ACC112 (cell line): ENCODE data around the gene ABHD1.
A peak's percentile ranks its signal among the peaks of the same experiment; 100 is the strongest.
"Not testable (repeated sequence)": the region's sequence is repeated elsewhere in the genome, so short reads cannot be mapped to it uniquely, and the experiment has no call there.

Experiments
- H2AFZ ChIP-seq: fragments of 200-600 bp; sonication (generic); one replicate; pipeline ENCODE4 v1.6.0; 2017; ENCODE audit warnings: antibody characterized with exemption, low read length; ENCODE audit not compliant: unreplicated experiment
- H3K27ac ChIP-seq: fragments of 200-600 bp; sonication (generic); 2 replicates; pipeline ENCODE4 v1.5.1; 2014; ENCODE audit warnings: low read depth, mild to moderate bottlenecking, antibody characterized with exemption, low read length, moderate library complexity
- H3K27me3 ChIP-seq: fragments of 200-600 bp; sonication (generic); 2 replicates; pipeline ENCODE4 v1.6.1; 2014; ENCODE audit warnings: mild to moderate bottlenecking, antibody characterized with exemption, low read length, moderate library complexity, mixed read lengths; ENCODE audit not compliant: insufficient read depth
- H3K36me3 ChIP-seq: fragments of 200-600 bp; sonication (generic); 2 replicates; pipeline ENCODE4 v1.6.1; 2016; ENCODE audit warnings: mild to moderate bottlenecking, antibody characterized with exemption, low read length, moderate library complexity, mixed read lengths; ENCODE audit not compliant: insufficient read depth
- H3K4me1 ChIP-seq: fragments of 200-600 bp; sonication (generic); one replicate; pipeline ENCODE4 v1.6.1; 2016; ENCODE audit warnings: low read length, mixed read lengths; ENCODE audit not compliant: insufficient read depth, unreplicated experiment, control insufficient read depth
- H3K4me3 ChIP-seq: fragments of 200-600 bp; sonication (generic); 2 replicates; pipeline ENCODE4 v1.5.1; 2014; ENCODE audit warnings: mild to moderate bottlenecking, low read depth, low read length
- H3K79me2 ChIP-seq: fragments of 200-600 bp; sonication (generic); one replicate; pipeline ENCODE4 v1.6.0; 2016; ENCODE audit warnings: low read length; ENCODE audit not compliant: control insufficient read depth, unreplicated experiment, insufficient read depth

The ABHD1 gene

GRCh38 chr2:27123302-27124150 lies at the start of gene ABHD1:
Gene ABHD1, plus strand, starts transcription at chr2:27123815. Its CDS starts 134 bp downstream, at chr2:27123949.
- Histone ChIP-seq H3K36me3 (no peaks in the 10 kb centered on the region), H3K4me3 (peak within 1 kb of the TSS; percentile 80), H3K27me3 (no peaks in the 10 kb centered on the region), H3K4me1 (peaks cover 6% of the 10 kb centered on the region), H3K27ac (no peak within 1 kb of the TSS), H2AFZ (peak within 1 kb of the TSS; percentile 93), H3K79me2 (no peaks in the 10 kb centered on the region)

GRCh38 chr2:27074738-27075565 lies 48.7 kb upstream of the ABHD1 start:
- Histone ChIP-seq H3K79me2 (peaks cover 29% of the 10 kb centered on the region), H3K27ac (no peak overlapping the region), H2AFZ (no peak overlapping the region), H3K4me1 (peaks cover 37% of the 10 kb centered on the region), H3K36me3 (peaks cover 2% of the 10 kb centered on the region; the same call in 1 of the 2 replicates), H3K4me3 (no peak overlapping the region), H3K27me3 (no peaks in the 10 kb centered on the region)

GRCh38 chr2:27075566-27075871 lies 48.1 kb upstream of the ABHD1 start:
- H2AFZ ChIP-seq, H3K27me3 ChIP-seq, H3K4me3 ChIP-seq, H3K27ac ChIP-seq, H3K36me3 ChIP-seq: not testable (repeated sequence)
- Histone ChIP-seq H3K4me1 (peaks cover 37% of the 10 kb centered on the region), H3K79me2 (peaks cover 29% of the 10 kb centered on the region)

- Histone ChIP-seq H3K4me1 (peaks cover 42% of the 10 kb centered on the region), H3K36me3 (no peaks in the 10 kb centered on the region), H3K79me2 (peaks cover 23% of the 10 kb centered on the region), H3K4me3 (no peak overlapping the region), H2AFZ (no peak overlapping the region), H3K27ac (no peak overlapping the region), H3K27me3 (no peaks in the 10 kb centered on the region)
Observed at GRCh38 chr2:27076323-27076722, 47.3 kb upstream of the ABHD1 start.

- H2AFZ ChIP-seq, result no peak overlapping the region
- H3K79me2 ChIP-seq, result peaks cover 24% of the 10 kb centered on the region
- H3K4me3 ChIP-seq, result no peak overlapping the region
- H3K4me1 ChIP-seq, result peaks cover 48% of the 10 kb centered on the region
- no peaks in the 10 kb centered on the region for H3K27me3 ChIP-seq
- no peaks in the 10 kb centered on the region for H3K36me3 ChIP-seq
- H3K27ac ChIP-seq, result no peak overlapping the region
Observed at GRCh38 chr2:27077231-27077630, 46.4 kb upstream of the ABHD1 start.

- Histone ChIP-seq H2AFZ (peak within 1 kb of the TSS; percentile 39), H3K27me3 (no peaks in the 10 kb centered on the region), H3K36me3 (no peaks in the 10 kb centered on the region), H3K4me3 (peak within 1 kb of the TSS; percentile 93), H3K79me2 (peaks cover 25% of the 10 kb centered on the region), H3K4me1 (peaks cover 40% of the 10 kb centered on the region), H3K27ac (peak within 1 kb of the TSS; percentile 62)
Observed at GRCh38 chr2:27078267-27079194, 45.1 kb upstream of the ABHD1 start, which contains the start of gene EMILIN1. Gene EMILIN1, plus strand, starts transcription at chr2:27078615. Its CDS starts 451 bp downstream, at chr2:27079066.

- Histone ChIP-seq H3K79me2 (peaks cover 25% of the 10 kb centered on the region), H3K27me3 (no peaks in the 10 kb centered on the region), H3K4me3 (peak overlapping the region; percentile 93), H3K4me1 (peaks cover 32% of the 10 kb centered on the region), H2AFZ (peak overlapping the region; percentile 32), H3K36me3 (no peaks in the 10 kb centered on the region), H3K27ac (peak overlapping the region; percentile 62)
Observed at GRCh38 chr2:27079233-27080139, 44.1 kb upstream of the ABHD1 start.

GRCh38 chr2:27080140-27080469 lies 43.5 kb upstream of the ABHD1 start:
- no peaks in the 10 kb centered on the region for H3K27me3 ChIP-seq
- H2AFZ ChIP-seq, result no peak overlapping the region
- H3K79me2 ChIP-seq, result peaks cover 25% of the 10 kb centered on the region
- peaks cover 26% of the 10 kb centered on the region for H3K4me1 ChIP-seq
- H3K36me3 ChIP-seq, result no peaks in the 10 kb centered on the region
- H3K4me3 ChIP-seq, result peak overlapping the region; percentile 93
- peak overlapping the region; percentile 62 for H3K27ac ChIP-seq

GRCh38 chr2:27080603-27080936 lies 43.0 kb upstream of the ABHD1 start:
- Histone ChIP-seq H3K36me3 (no peaks in the 10 kb centered on the region), H3K79me2 (peaks cover 25% of the 10 kb centered on the region), H2AFZ (no peak overlapping the region), H3K27ac (peak overlapping the region; percentile 62), H3K4me3 (peak overlapping the region; percentile 93), H3K27me3 (no peaks in the 10 kb centered on the region), H3K4me1 (peaks cover 24% of the 10 kb centered on the region)
